Tibial nerve (tissue), 4 donors: Measurements from ENCODE around the gene UBE2O. TPM values are rescaled to one million over a fixed set of nuclear protein-coding genes. Genes with fewer than 3 reads are reported as not detected.

ENCODE experiments used
- DNase-seq, 2 donors: peaks; one replicate each; pipeline ENCODE4 v3.0.0-alpha.2; 2019; ENCODE audit warnings: low spot score in 2 of 2
- H3K27ac ChIP-seq, 4 donors: fragments of 200-600 bp; sonication (generic) in 3 of 4; one replicate each; pipeline ENCODE4 v1.5.1; 2017 to 2019; ENCODE audit warnings: mild to moderate bottlenecking in 1 of 4
- H3K27me3 ChIP-seq, 2 donors: fragments of 200-600 bp; sonication (generic) in 1 of 2; one replicate each; pipeline versions ENCODE4 v1.5.1 to v1.6.0; 2017 to 2019
- H3K36me3 ChIP-seq, 3 donors: fragments of 200-600 bp; sonication (generic); one replicate each; pipeline ENCODE4 v1.5.1; 2018 to 2019
- H3K4me1 ChIP-seq, 4 donors: fragments of 200-600 bp; sonication (generic) in 3 of 4; one replicate each; pipeline ENCODE4 v1.5.1; 2017 to 2019
- H3K4me3 ChIP-seq, 4 donors: fragments of 200-600 bp; sonication (generic) in 3 of 4; one replicate each; pipeline ENCODE4 v1.5.1; 2017 to 2019; ENCODE audit warnings: mild to moderate bottlenecking in 1 of 4, moderate library complexity in 1 of 4
- H3K9me3 ChIP-seq, 4 donors: fragments of 200-600 bp; sonication (generic) in 3 of 4; one replicate each; pipeline ENCODE4 v1.5.1; 2017 to 2019
- EP300 ChIP-seq, 2 donors: sonication (generic); formaldehyde crosslinking; IDR thresholded peaks; one replicate each; pipeline ENCODE4 v1.6.1; 2017; ENCODE audit warnings: antibody characterized with exemption in 2 of 2, mild to moderate bottlenecking in 1 of 2
- POLR2A ChIP-seq, 2 donors: fragments of 450-650 bp; IDR thresholded peaks; one replicate each; pipeline ENCODE4 v1.6.1; 2017; ENCODE audit warnings: antibody characterized with exemption in 2 of 2, mild to moderate bottlenecking in 2 of 2, moderate library complexity in 2 of 2
- WGBS, 2 donors: methylation state at CpG; one replicate each; pipeline ENCODE4 v1.1.5; 2018; 5-methylcytosine and 5-hydroxymethylcytosine counted together
- total RNA-seq, 4 donors: library from RNA; depleted of rRNA; stranded (reverse); fragments of >200 nt; gene quantifications; one replicate each; pipeline ENCODE4 v1.1.0, GENCODE V29; 2016
- TF ChIP-seq, protein P1 (sequence below), 5 experiments: fragments of 200-600 bp in 3 of 5; fragments of 450-650 bp in 2 of 5; sonication (generic) in 3 of 5; IDR thresholded peaks; one replicate each; pipeline ENCODE4 v1.5.1; 2016 to 2019; ENCODE audit warnings: antibody characterized with exemption in 5 of 5, mild to moderate bottlenecking in 3 of 5, moderate library complexity in 2 of 5

UBE2O gene
- total RNA-seq, 4 donors from 2014 or later, result 16.0 to 38.7 (median 20.7) TPM

DNA sequence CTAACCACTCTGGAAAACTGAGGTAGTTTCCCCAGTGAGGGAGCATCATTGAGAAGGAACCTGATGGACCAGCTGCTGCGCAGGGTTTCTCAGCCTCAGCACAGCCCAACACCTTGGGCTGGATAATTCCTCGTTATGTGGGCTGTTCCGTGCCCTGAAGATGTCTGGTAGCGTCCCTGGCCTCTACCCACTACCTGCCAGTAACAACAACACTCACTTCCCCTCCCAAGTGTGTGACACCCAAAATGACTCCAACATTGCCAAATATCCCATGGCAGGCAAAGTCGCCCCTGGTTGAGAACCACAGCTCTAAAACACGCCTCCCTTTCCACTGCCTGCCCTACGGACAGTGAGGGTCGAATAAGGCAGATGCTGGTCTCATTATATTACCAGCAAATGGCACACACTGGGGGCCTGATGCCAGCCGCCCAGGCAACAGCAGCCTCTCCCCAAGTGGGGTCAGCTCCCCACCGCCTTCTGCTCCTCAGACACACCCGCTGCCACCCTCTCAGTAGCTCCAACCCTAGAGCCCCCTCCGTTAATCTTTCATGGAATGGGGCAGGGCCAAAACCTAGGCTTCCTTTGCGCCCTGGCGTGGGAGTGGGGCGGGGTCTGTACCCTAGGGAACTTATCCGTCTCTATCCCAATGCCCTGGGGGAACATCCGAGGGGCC is 47.3 kb upstream of the UBE2O start:
- Histone ChIP-seq H3K27ac (peak overlapping the region; percentile 61 to 89 (median 84)), H3K4me1 (peaks cover 0 to 67% (median 25%) of the 10 kb centered on the region in 4 donors), H3K9me3 (no peaks in the 10 kb centered on the region), H3K27me3 (no peaks in the 10 kb centered on the region), H3K36me3 (no peaks in the 10 kb centered on the region), H3K4me3 (peak overlapping the region; percentile 45 to 67 (median 49))
- 60 to 70% methylated on average over 17 of the region's 17 CpGs for WGBS, 2 donors
- no peak for DNase-seq
- no peak for TF ChIP-seq POLR2A (IDR thresholded peaks at IDR 0.05)
- TF ChIP-seq, protein P1, sequence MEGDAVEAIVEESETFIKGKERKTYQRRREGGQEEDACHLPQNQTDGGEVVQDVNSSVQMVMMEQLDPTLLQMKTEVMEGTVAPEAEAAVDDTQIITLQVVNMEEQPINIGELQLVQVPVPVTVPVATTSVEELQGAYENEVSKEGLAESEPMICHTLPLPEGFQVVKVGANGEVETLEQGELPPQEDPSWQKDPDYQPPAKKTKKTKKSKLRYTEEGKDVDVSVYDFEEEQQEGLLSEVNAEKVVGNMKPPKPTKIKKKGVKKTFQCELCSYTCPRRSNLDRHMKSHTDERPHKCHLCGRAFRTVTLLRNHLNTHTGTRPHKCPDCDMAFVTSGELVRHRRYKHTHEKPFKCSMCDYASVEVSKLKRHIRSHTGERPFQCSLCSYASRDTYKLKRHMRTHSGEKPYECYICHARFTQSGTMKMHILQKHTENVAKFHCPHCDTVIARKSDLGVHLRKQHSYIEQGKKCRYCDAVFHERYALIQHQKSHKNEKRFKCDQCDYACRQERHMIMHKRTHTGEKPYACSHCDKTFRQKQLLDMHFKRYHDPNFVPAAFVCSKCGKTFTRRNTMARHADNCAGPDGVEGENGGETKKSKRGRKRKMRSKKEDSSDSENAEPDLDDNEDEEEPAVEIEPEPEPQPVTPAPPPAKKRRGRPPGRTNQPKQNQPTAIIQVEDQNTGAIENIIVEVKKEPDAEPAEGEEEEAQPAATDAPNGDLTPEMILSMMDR (IDR thresholded peaks at IDR 0.05), result no peak
- TF ChIP-seq EP300 (IDR thresholded peaks at IDR 0.05), result no peak

DNA sequence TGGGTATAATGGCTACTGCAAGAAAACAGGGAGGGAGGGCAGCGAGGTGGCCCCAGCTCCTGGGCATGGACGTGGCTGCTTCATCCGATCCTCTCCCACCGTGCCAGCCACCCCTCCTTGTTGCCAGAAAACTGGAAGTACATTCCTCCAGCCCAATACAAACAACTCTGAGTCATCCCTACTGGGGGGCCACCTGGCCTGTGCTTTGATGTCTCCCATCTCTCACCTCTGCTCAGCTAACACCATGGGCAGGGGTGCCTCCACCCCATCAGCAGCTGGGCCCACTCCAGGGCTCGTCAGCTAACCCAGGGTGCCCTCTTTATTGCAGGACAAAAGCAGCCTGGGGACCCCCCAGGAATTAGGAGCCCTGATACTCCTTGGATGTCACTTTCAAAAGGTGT is 46.3 kb upstream of the UBE2O start:
- Histone ChIP-seq H3K4me1 (peaks cover 0 to 67% (median 26%) of the 10 kb centered on the region in 4 donors), H3K36me3 (no peaks in the 10 kb centered on the region), H3K9me3 (no peaks in the 10 kb centered on the region), H3K27ac (peak overlapping the region in 3 of 4 donors; percentile 80 to 89 (median 88)), H3K27me3 (no peaks in the 10 kb centered on the region), H3K4me3 (peak overlapping the region; percentile 15 to 67 (median 49))
- no peak for TF ChIP-seq EP300 (IDR thresholded peaks at IDR 0.05)
- TF ChIP-seq POLR2A (IDR thresholded peaks at IDR 0.05), result no peak
- TF ChIP-seq, protein P1 (IDR thresholded peaks at IDR 0.05), result no peak
- DNase-seq, result no peak
- 69 to 76% methylated on average over 5 of the region's 5 CpGs for WGBS, 2 donors

DNA sequence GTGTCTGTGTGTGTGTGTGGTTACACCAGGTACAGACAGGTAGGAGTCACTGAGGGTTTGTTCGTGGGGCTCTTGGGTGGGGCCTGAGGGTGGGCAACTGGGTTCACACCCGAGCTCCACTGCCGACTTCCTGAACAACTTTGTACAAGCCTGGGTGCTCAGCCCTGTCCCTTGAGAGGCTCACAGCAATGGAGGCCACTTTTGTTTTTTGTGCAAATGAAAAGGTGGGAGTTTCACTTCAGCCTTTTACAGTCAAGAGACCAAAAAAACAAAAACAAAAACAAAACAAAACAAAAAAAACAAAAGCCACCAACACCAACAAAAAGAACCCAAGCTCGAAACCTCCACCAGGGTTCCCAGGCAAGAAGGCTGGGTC is 45.9 kb upstream of the UBE2O start:
- peaks cover 0 to 70% (median 30%) of the 10 kb centered on the region in 4 donors for H3K4me1 ChIP-seq
- H3K27ac ChIP-seq, result peak overlapping the region in 3 of 4 donors; percentile 80 to 89 (median 88)
- no peak for TF ChIP-seq POLR2A (IDR thresholded peaks at IDR 0.05)
- no peak for TF ChIP-seq EP300 (IDR thresholded peaks at IDR 0.05)
- TF ChIP-seq, protein P1 (IDR thresholded peaks at IDR 0.05), result no peak
- H3K27me3 ChIP-seq, result no peaks in the 10 kb centered on the region
- 49 to 53% methylated on average over 4 of the region's 4 CpGs for WGBS, 2 donors
- peak overlapping the region in 3 of 4 donors; percentile 15 to 67 (median 51) for H3K4me3 ChIP-seq
- no peak for DNase-seq
- no peaks in the 10 kb centered on the region for H3K9me3 ChIP-seq
- H3K36me3 ChIP-seq, result no peaks in the 10 kb centered on the region

DNA sequence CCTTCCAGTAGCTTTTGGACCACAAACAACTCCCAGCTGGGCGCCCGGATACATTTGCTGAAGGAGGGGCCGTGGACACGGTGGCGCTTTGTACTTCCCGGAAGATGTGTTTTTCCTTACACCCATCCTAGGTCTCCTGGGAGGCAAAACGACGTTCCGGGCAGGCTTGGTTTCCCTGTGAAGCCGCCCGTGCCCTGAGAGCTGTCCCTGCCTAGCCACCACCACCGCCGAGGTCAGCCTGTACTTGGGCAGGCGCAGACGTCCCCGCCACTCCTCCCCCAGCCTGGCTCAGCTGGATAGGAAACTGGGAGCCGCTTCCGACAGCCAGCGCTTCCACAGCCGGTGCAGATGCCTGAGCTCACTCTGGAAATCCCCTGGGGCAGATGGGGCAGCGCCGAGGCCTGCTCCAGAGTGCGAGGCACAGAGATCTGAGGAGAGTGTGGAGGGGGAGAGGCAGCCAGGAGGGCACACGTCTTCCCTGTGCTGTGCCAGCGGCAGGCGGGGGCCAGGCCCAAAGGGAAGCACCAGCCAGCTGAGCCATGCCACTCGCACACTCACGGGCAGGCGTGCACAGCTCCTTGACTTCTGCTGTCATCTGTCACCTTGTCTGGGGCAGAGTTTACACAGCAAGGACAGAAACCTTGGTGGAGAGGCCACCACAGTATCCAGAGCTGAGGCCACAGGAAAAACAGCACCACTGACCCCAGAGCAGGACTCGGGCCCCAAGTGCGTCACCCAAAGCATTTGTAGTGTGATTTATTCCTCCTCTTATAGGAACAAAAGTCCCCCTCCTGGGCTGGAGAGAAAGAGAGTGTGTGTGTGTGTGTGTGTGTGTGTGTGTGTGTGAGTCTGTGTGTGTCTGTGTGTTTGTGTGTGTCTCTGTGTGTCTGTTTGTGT is 45.3 kb upstream of the UBE2O start:
- no peaks in the 10 kb centered on the region for H3K36me3 ChIP-seq
- peaks cover 0 to 76% (median 37%) of the 10 kb centered on the region in 4 donors for H3K4me1 ChIP-seq

More for the DNA sequence above, 45.3 kb upstream of the UBE2O start:
- Histone ChIP-seq H3K27me3 (no peaks in the 10 kb centered on the region), H3K4me3 (peak overlapping the region in 1 of 4 donors; percentile 67), H3K27ac (peak overlapping the region; percentile 41 to 89 (median 84)), H3K9me3 (no peaks in the 10 kb centered on the region)
- WGBS, 2 donors, result 24 to 28% methylated on average over 24 to 25 of the region's 31 CpGs
- DNase-seq, result peak in 1 of 2 donors; percentile 45
- TF ChIP-seq, protein P1 (IDR thresholded peaks at IDR 0.05), result no peak
- TF ChIP-seq EP300 (IDR thresholded peaks at IDR 0.05) (peak in 1 of 2 donors; percentile 70), POLR2A (IDR thresholded peaks at IDR 0.05) (peak in 1 of 2 donors; percentile 19)
